T-helper 17 cell (primary cell): ENCODE measurements around the gene RCHY1. TPM values are rescaled to one million over a fixed set of nuclear protein-coding genes. Genes with fewer than 3 reads are reported as not detected.
A peak's percentile ranks its signal among the peaks of the same experiment; 100 is the strongest.
"Not testable (repeated sequence)": the region's sequence is repeated elsewhere in the genome, so short reads cannot be mapped to it uniquely, and the experiment has no call there.

Source experiments
- ATAC-seq: fragments of 150-1000 bp; cut with Tn5 transposase; 2 replicates; pipeline ENCODE4 v1.10.0; 2021; ENCODE audit warnings: mild to moderate bottlenecking, moderate library complexity
- DNase-seq, 3 donors: peaks; one replicate each; pipeline versions ENCODE4 v3.0.0 to v3.0.0-alpha.2; 2020 to 2021
- H3K9me3 ChIP-seq: one replicate; pipeline ENCODE4 v1.7.0; 2013; ENCODE audit warnings: low read length, mild to moderate bottlenecking; ENCODE audit not compliant: control insufficient read depth, poor library complexity, severe bottlenecking
- H3K27ac Mint-ChIP-seq: one replicate; pipeline ENCODE4 v1.8.0; 2022; ENCODE audit warnings: mild to moderate bottlenecking, moderate library complexity, mixed read lengths
- H3K27me3 Mint-ChIP-seq: one replicate; pipeline ENCODE4 v1.8.0; 2022; ENCODE audit warnings: mixed read lengths
- H3K36me3 Mint-ChIP-seq: one replicate; pipeline ENCODE4 v1.8.0; 2022; ENCODE audit warnings: low read depth, mixed read lengths
- H3K4me1 Mint-ChIP-seq: one replicate; pipeline ENCODE4 v1.8.0; 2022; ENCODE audit warnings: mild to moderate bottlenecking, mixed read lengths
- H3K4me3 Mint-ChIP-seq: one replicate; pipeline ENCODE4 v1.8.0; 2022; ENCODE audit warnings: mild to moderate bottlenecking, moderate library complexity, mixed read lengths
- total RNA-seq, 4 donors: library from RNA in 2 of 4; stranded (reverse) in 2 of 4; gene quantifications; one replicate each; pipeline ENCODE4 v1.2.3 and lab custom pipeline; 2022 to 2026

Gene RCHY1
- 10 to 100 TPM; 29.0 to 41.0 TPM for total RNA-seq
- 20.0 to 39.4 reads per million in 2 donors for total RNA-seq (lab: John Stamatoyannopoulos, UW)

- peak; percentile 87 for ATAC-seq
- no peaks in the 10 kb centered on the region for H3K9me3 ChIP-seq
- Mint-ChIP-seq H3K4me3 (no peak within 1 kb of the TSS), H3K36me3 (peaks cover 5% of the 10 kb centered on the region), H3K27me3 (no peaks in the 10 kb centered on the region), H3K4me1 (peaks cover 37% of the 10 kb centered on the region), H3K27ac (no peak within 1 kb of the TSS)
- DNase-seq: peak; percentile 86 to 88 (median 87)
These were observed at the start of gene RCHY1, which contains the start of gene THAP6 for GRCh38 chr4:75514131-75514948. Gene RCHY1 (minus strand): TSS chr4:75514403. CDS start chr4:75514286, 117 bp downstream. Gene THAP6 (plus strand): TSS chr4:75514473. CDS start chr4:75515453, 980 bp downstream.

DNA sequence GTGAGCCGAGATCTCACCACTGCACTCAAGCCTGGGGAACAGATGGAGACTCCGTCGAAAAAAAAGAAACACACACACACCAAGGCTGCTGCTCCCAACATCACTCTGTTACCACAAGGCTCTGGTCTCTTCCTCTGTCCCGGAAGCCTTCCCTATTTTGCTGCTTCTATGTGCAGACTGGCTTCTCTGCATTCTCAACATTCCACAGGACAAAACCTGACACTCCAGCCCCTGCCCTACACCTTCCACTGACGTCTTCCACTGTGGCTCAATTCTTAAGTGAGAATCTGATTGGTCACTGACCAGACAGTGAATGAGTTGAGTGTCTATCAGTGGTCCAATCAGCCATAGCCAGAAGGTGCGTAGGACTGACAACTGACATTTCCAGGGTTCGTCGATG, 47.6 kb upstream of the RCHY1 start:
- peaks cover 14% of the 10 kb centered on the region for H3K36me3 Mint-ChIP-seq
- peaks cover 6% of the 10 kb centered on the region for H3K4me1 Mint-ChIP-seq
- no peaks in the 10 kb centered on the region for H3K9me3 ChIP-seq
- H3K27me3 Mint-ChIP-seq: peaks cover 46% of the 10 kb centered on the region
- no peak overlapping the region for H3K27ac Mint-ChIP-seq
- H3K4me3 Mint-ChIP-seq: no peak overlapping the region
- no peak for ATAC-seq
- no peak for DNase-seq

DNA sequence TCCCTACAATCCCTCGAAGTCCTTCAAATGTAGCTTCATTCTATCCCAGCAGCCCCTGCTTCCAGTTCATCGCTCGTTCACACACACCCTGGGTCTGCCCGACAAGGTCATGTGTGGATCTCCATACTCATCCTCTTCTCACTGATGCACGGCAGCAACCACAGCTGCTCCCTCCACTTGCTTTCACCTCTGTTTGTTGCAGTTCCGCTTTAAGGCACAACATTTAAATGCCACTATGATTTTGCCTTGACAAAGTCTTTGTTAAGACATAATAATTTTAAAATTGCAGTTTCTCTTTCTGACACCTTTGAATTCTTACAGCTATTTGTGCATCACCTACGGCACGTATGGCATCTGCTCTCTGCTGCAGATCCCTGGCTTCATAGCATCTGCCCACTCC, 43.5 kb upstream of the RCHY1 start:
- peak overlapping the region; percentile 28 for H3K4me3 Mint-ChIP-seq
- H3K36me3 Mint-ChIP-seq: peaks cover 10% of the 10 kb centered on the region
- H3K27ac Mint-ChIP-seq: no peak overlapping the region
- ATAC-seq (no peak), DNase-seq (no peak)
- peaks cover 43% of the 10 kb centered on the region for H3K27me3 Mint-ChIP-seq
- peaks cover 3% of the 10 kb centered on the region for H3K9me3 ChIP-seq
- H3K4me1 Mint-ChIP-seq: peaks cover 8% of the 10 kb centered on the region

DNA sequence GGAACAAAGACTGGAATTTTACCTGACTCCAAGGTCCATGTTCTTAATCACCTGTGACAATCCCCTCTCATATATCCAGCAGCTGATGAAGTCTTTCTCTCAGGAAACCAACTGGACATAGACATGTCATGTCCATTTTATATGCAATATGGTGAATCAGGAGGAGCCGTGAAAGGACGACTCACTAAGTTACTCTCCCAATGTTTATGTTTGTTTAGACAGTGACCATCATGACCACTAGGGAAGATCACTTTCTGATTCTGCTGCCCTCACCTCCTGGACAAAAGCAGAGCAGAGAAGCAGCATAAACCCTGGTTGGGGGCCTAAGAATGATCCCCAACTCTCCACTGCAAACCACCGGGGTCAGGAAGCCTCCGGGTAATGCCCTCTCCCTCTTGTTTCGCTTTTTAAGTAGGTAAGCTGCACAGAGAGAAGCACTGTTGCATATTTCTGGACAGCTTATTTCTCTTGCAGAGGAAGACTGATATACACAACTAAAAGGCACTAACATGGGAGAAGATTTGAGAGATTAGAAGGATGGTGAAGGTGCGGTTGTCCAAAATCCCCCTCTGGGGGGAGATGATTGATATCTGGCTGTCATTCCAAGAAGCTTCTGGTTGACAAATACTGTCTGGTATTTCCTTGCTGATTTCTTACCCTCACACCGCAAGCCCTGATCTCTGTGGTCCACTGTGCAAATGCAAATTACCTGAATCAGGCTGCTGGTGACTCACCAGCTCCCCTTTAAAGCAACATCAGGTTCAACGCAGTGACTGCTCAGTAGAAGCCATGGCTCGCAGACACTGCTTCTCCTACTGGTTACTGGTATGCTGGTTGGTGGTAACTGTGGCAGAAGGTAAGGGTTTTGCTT, 41.3 kb upstream of the RCHY1 start, which contains the start of gene ODAPH:
ODAPH (plus strand) TSS at position 773 of the 871 bp plus-strand sequence; CDS start at position 790, 17 bp downstream.
- H3K9me3 ChIP-seq: peaks cover 3% of the 10 kb centered on the region
- Mint-ChIP-seq H3K36me3 (peaks cover 7% of the 10 kb centered on the region), H3K4me1 (peaks cover 8% of the 10 kb centered on the region), H3K27ac (no peak within 1 kb of the TSS), H3K27me3 (peaks cover 36% of the 10 kb centered on the region), H3K4me3 (peak within 1 kb of the TSS; percentile 39)
- DNase-seq (peak in 1 of 3 donors; percentile 7), ATAC-seq (peak; percentile 88)

DNA sequence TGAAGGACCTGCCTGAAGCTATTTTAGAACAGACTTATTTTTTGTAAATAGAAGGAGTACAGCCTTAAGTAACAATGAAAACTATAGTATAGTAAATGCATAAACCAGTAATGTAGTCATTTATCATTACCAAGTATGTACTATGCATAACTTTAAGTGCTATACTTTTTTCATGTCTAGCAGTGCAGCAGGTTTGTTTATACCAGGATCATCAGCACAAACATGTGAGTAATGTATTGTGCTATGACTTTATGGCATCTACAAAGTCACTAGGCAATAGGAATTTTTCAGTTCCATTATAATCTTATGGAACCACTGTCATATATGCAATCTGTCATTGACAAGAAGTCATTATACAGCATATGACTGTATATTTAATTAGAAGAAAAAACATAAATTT, 38.2 kb upstream of the RCHY1 start:
- H3K4me1 Mint-ChIP-seq: peaks cover 4% of the 10 kb centered on the region

GRCh38 chr4:75549019-75549418, 34.8 kb upstream of the RCHY1 start:
- no peak for DNase-seq
- ATAC-seq: no peak
- Mint-ChIP-seq H3K27me3 (no peaks in the 10 kb centered on the region), H3K27ac (no peak overlapping the region), H3K4me1 (no peaks in the 10 kb centered on the region), H3K36me3 (no peaks in the 10 kb centered on the region), H3K4me3 (no peak overlapping the region)
- no peaks in the 10 kb centered on the region for H3K9me3 ChIP-seq

More for the DNA sequence above, 38.2 kb upstream of the RCHY1 start:
- peaks cover 15% of the 10 kb centered on the region for H3K27me3 Mint-ChIP-seq
- DNase-seq (no peak), ATAC-seq (no peak)
- no peak overlapping the region for H3K4me3 Mint-ChIP-seq
- no peaks in the 10 kb centered on the region for H3K36me3 Mint-ChIP-seq
- H3K9me3 ChIP-seq: peaks cover 3% of the 10 kb centered on the region
- H3K27ac Mint-ChIP-seq: no peak overlapping the region

- Mint-ChIP-seq H3K4me3 (no peak overlapping the region), H3K27ac (no peak overlapping the region), H3K36me3 (peaks cover 2% of the 10 kb centered on the region), H3K27me3 (no peaks in the 10 kb centered on the region), H3K4me1 (no peaks in the 10 kb centered on the region)
- no peak for ATAC-seq
- DNase-seq: no peak
- no peaks in the 10 kb centered on the region for H3K9me3 ChIP-seq
These were observed 33.6 kb upstream of the RCHY1 start for GRCh38 chr4:75547647-75548387.

- Mint-ChIP-seq H3K27ac (no peak overlapping the region), H3K36me3 (peaks cover 2% of the 10 kb centered on the region), H3K4me3 (no peak overlapping the region), H3K4me1 (no peaks in the 10 kb centered on the region), H3K27me3 (no peaks in the 10 kb centered on the region)
- no peak for DNase-seq
- no peaks in the 10 kb centered on the region for H3K9me3 ChIP-seq
- ATAC-seq: no peak
These were observed 31.3 kb upstream of the RCHY1 start for GRCh38 chr4:75545526-75545925.

GRCh38 chr4:75544870-75545269, 30.7 kb upstream of the RCHY1 start:
- no peak overlapping the region for H3K27ac Mint-ChIP-seq
- no peak for ATAC-seq
- H3K4me1 Mint-ChIP-seq: peaks cover 2% of the 10 kb centered on the region

DNA sequence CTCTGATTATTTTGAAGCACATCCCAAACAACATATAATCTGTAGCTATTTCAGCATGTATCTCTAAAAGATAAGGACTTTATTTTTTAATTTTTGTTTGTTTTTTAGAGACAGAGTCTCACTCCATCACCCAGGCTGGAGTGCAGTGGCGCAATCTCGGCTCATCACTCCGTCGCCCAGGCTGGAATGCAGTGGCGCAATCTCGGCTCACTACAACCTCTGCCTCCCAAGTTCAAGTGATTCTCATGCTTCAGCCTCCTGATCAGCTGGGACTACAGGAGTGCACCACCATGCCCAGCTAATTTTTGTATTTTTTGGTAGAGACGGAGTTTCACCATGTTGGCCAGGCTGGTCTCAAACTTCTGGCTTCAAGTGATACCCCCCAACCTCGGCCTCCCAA, 30.0 kb upstream of the RCHY1 start:
- not testable (repeated sequence) for H3K36me3 Mint-ChIP-seq, DNase-seq, H3K9me3 ChIP-seq, ATAC-seq, H3K4me1 Mint-ChIP-seq, H3K4me3 Mint-ChIP-seq, H3K27me3 Mint-ChIP-seq, H3K27ac Mint-ChIP-seq

More at GRCh38 chr4:75544870-75545269, 30.7 kb upstream of the RCHY1 start:
- Mint-ChIP-seq H3K27me3 (no peaks in the 10 kb centered on the region), H3K36me3 (peaks cover 4% of the 10 kb centered on the region), H3K4me3 (no peak overlapping the region)
- H3K9me3 ChIP-seq: no peaks in the 10 kb centered on the region
- DNase-seq: no peak

DNA sequence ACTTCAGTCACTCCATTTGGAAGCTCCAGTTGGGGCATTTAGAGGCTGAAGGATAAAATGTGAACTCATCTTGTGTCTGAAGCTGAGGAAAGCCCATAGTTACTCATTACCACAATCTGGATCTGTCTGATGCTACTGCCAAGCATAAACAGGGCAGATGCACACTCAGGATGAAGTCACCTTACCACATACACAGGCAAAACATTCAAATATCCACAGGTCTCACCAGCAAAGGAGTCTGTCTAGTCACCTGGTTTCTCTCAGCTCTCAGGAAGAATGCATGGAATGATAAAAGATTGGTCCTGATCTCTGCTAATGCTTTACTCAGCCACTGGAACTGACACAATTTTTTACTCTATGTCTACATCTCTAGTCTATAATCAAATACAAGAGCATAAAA, 28.6 kb upstream of the RCHY1 start:
- peaks cover 7% of the 10 kb centered on the region for H3K36me3 Mint-ChIP-seq
- H3K4me1 Mint-ChIP-seq: peaks cover 2% of the 10 kb centered on the region
- ATAC-seq: no peak
- no peak overlapping the region for H3K27ac Mint-ChIP-seq
- no peak for DNase-seq
- H3K27me3 Mint-ChIP-seq: no peaks in the 10 kb centered on the region
- H3K4me3 Mint-ChIP-seq: no peak overlapping the region
- H3K9me3 ChIP-seq: no peaks in the 10 kb centered on the region

DNA sequence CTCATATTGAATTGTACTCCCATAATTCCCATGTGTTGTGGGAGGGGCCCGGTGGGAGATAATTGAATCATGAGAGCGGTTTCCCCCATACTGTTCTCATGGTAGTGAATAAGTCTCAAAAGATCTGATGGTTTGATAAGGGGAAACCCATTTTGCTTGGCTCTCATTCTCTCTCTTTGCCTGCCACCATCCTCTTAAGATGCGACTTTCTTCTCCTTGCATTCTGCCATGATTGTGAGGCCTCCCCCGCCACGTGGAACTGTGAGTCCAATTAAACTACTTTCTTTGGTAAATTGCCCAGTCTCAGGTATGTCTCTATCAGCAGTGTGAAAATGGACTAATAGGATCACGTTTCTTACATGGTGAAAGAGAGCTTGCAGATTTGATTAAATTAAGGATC, 23.1 kb upstream of the RCHY1 start:
- not testable (repeated sequence) for H3K27ac Mint-ChIP-seq, DNase-seq

More for the DNA sequence above, 23.1 kb upstream of the RCHY1 start:
- ATAC-seq, H3K27me3 Mint-ChIP-seq, H3K9me3 ChIP-seq, H3K4me3 Mint-ChIP-seq, H3K4me1 Mint-ChIP-seq, H3K36me3 Mint-ChIP-seq: not testable (repeated sequence)
